HepG2 (cell line): ENCODE results near the gene VN1R2. TPM values are rescaled to one million over a fixed set of nuclear protein-coding genes. Genes with fewer than 3 reads are reported as not detected.

Source experiments
- ATAC-seq: fragments of 200-7000 bp; cut with Tn5 transposase; 3 replicates; pipeline ENCODE4 v1.9.1; 2020; ENCODE audit warnings: mild to moderate bottlenecking, moderate library complexity
- BruUV-seq: library from RNA; stranded (reverse); fragments of 400-500 nt; replicated peaks from 2 replicates; lab custom pipeline; 2021; lab: Mats Ljungman, UMichigan
- CTCF ChIA-PET: fragments of 300-600 bp; formaldehyde crosslinking; extraction: SDS; loops from one replicate; lab custom pipeline; 2021; ENCODE audit warnings: low total read pairs, inconsistent platforms, low intra/inter-chr PET ratio; lab: Yijun Ruan, JAX
- POLR2A ChIA-PET: fragments of 350-600 bp; sonication (Branson Sonifier 250); formaldehyde crosslinking; loops from one replicate; lab custom pipeline; 2020; ENCODE audit warnings: antibody characterized with exemption, inconsistent platforms; lab: Yijun Ruan, JAX
- DNase-seq: peaks from one replicate; pipeline ENCODE4 v3.0.0-alpha.2; 2015; ENCODE audit warnings: low spot score
- FAIRE-seq: peaks from 3 replicates; lab custom pipeline; 2011; peaks lifted over from hg19 to GRCh38; lab: Jason Lieb, UNC
- H2AFZ ChIP-seq: one replicate; pipeline ENCODE4 v1.6.1; 2011; ENCODE audit warnings: low read length, inconsistent platforms
- H3K27ac ChIP-seq: fragments of 300-600 bp; 3 replicates; pipeline ENCODE4 v1.8.0; 2011; ENCODE audit warnings: mixed run types, mild to moderate bottlenecking, mixed read lengths, low read length, inconsistent platforms; ENCODE audit not compliant: insufficient read depth; ENCODE audit errors: extremely low read length
- H3K27me3 ChIP-seq, 2 experiments: fragments of 200-600 bp in 1 of 2; 2 replicates in 1 of 2; 3 replicates in 1 of 2; pipeline versions ENCODE4 v1.6.0 to v1.8.0; 2011; ENCODE audit warnings: low read length in 2 of 2, mild to moderate bottlenecking in 2 of 2, moderate library complexity in 2 of 2, inconsistent platforms in 1 of 2; ENCODE audit not compliant: insufficient read depth in 2 of 2, control insufficient read depth in 1 of 2
- H3K36me3 ChIP-seq, 2 experiments: fragments of 200-600 bp in 1 of 2; replicated peaks in 1 of 2; 2 replicates in 1 of 2; 3 replicates in 1 of 2; pipeline versions ENCODE4 v1.5.1 to v1.8.0; 2011; ENCODE audit warnings: low read length in 2 of 2, inconsistent platforms in 1 of 2; ENCODE audit not compliant: insufficient read depth in 2 of 2, control insufficient read depth in 1 of 2
- H3K4me1 ChIP-seq: 2 replicates; pipeline ENCODE4 v1.5.1; 2012; ENCODE audit warnings: low read length, inconsistent platforms; ENCODE audit not compliant: insufficient read depth
- H3K4me2 ChIP-seq: 2 replicates; pipeline ENCODE4 v1.6.0; 2011; ENCODE audit warnings: low read depth, low read length, inconsistent platforms
- H3K4me3 ChIP-seq, 3 experiments: fragments of 200-600 bp in 1 of 3; sonication (generic), shearing (Covaris generic) in 1 of 3; replicated peaks in 1 of 3; 2 replicates each; pipeline ENCODE4 v1.5.1; 2011 to 2016; ENCODE audit warnings: low read length in 3 of 3, inconsistent platforms in 2 of 3, low read depth in 2 of 3, mild to moderate bottlenecking in 2 of 3, control low read depth in 1 of 3, mixed read lengths in 1 of 3; ENCODE audit not compliant: insufficient read depth in 1 of 3
- H3K79me2 ChIP-seq: one replicate; pipeline ENCODE4 v1.6.1; 2011; ENCODE audit warnings: low read length, inconsistent platforms; ENCODE audit not compliant: insufficient read depth
- H3K9ac ChIP-seq: 2 replicates; pipeline ENCODE4 v1.6.0; 2011; ENCODE audit warnings: mild to moderate bottlenecking, low read depth, low read length, inconsistent platforms; ENCODE audit not compliant: insufficient read depth
- H3K9me3 ChIP-seq: 2 replicates; pipeline ENCODE4 v1.5.1; 2012; ENCODE audit warnings: mild to moderate bottlenecking, low read length
- H4K20me1 ChIP-seq: 2 replicates; pipeline ENCODE4 v1.6.0; 2011; ENCODE audit warnings: inconsistent platforms, mild to moderate bottlenecking, low read length, moderate library complexity; ENCODE audit not compliant: insufficient read depth
- BCL6 ChIP-seq: IDR thresholded peaks from 2 replicates; pipeline ENCODE4 v1.6.1; 2016; ENCODE audit warnings: missing genetic modification reagents, missing compliant biosample characterization
- EZH2 ChIP-seq: conservative IDR thresholded peaks from 2 replicates; pipeline ENCODE4 v1.6.1; 2012; ENCODE audit warnings: mild to moderate bottlenecking, low read depth, low read length, moderate library complexity
- FOXP1 ChIP-seq, 2 experiments: fragments of 450-650 bp in 1 of 2; IDR thresholded peaks; 2 replicates each; pipeline ENCODE4 v1.6.1; 2017 to 2018; ENCODE audit warnings: antibody characterized with exemption in 1 of 2
- NFYC ChIP-seq: IDR thresholded peaks from 2 replicates; pipeline ENCODE4 v1.6.1; 2016; ENCODE audit warnings: missing genetic modification reagents, missing compliant biosample characterization
- TGIF2 ChIP-seq: IDR thresholded peaks from 2 replicates; pipeline ENCODE4 v1.6.1; 2016; ENCODE audit warnings: control low read depth, missing compliant biosample characterization
- ZNF235 ChIP-seq: sonication (generic); formaldehyde crosslinking; IDR thresholded peaks from 2 replicates; pipeline ENCODE4 v1.8.1; 2023; ENCODE audit warnings: mild to moderate bottlenecking, missing genetic modification reagents, borderline replicate concordance
- ZNF883 ChIP-seq: sonication (generic); formaldehyde crosslinking; IDR thresholded peaks from 2 replicates; pipeline ENCODE4 v1.5.1; 2020; ENCODE audit warnings: mild to moderate bottlenecking, missing genetic modification reagents; ENCODE audit errors: not compliant biosample characterization
- ZSCAN20 ChIP-seq: sonication (generic); formaldehyde crosslinking; IDR thresholded peaks from 2 replicates; pipeline ENCODE4 v1.4.0; 2020; ENCODE audit warnings: missing genetic modification reagents, mild to moderate bottlenecking, borderline replicate concordance
- WGBS: methylation state at CpG from one replicate; pipeline ENCODE4 v1.1.6; 2017; ENCODE audit warnings: low lambda C conversion rate; 5-methylcytosine and 5-hydroxymethylcytosine counted together
- in situ Hi-C: cut with HindIII; loops from 2 replicates; pipeline ENCODE4 v1.10.0; 2017; ENCODE audit warnings: low pct_unique_long_range_greater_than_20kb; ENCODE audit not compliant: extremely low pct_ligation_motif_present
- intact Hi-C: fragments of 100-400 bp; cut with micrococcal nuclease; formaldehyde crosslinking; loops from one replicate; pipeline ENCODE4 v1.10.0; 2022; ENCODE audit not compliant: unreplicated experiment
- polyA plus RNA-seq, 8 experiments: library from polyadenylated mRNA; depleted of rRNA in 3 of 8; stranded (reverse) in 7 of 8; unstranded in 1 of 8; fragments of >200 nt; fragmentation: Illumina TruSeq in 4 of 8; extraction: Trizol in 4 of 8; gene quantifications; 2 replicates each; pipeline versions ENCODE4 v1.2.1 to v1.2.3, GENCODE V29; 2011 to 2016; ENCODE audit warnings: low read depth in 4 of 8, missing spikeins in 1 of 8, mixed read lengths in 1 of 8; ENCODE audit not compliant: insufficient read depth in 1 of 8
- total RNA-seq, 5 experiments: library from RNA; depleted of rRNA; stranded (reverse); fragments of >200 nt; fragmentation: Illumina TruSeq; extraction: Trizol; gene quantifications; 2 replicates each; pipeline ENCODE4 v1.2.3, GENCODE V29; 2016; ENCODE audit warnings: low read depth in 1 of 5
- TF ChIP-seq, protein P1 (sequence below): sonication (generic); formaldehyde crosslinking; IDR thresholded peaks from 2 replicates; pipeline ENCODE4 v1.4.0; 2020; ENCODE audit warnings: mild to moderate bottlenecking, missing genetic modification reagents
- TF ChIP-seq, protein P2 (sequence below): sonication (generic); formaldehyde crosslinking; IDR thresholded peaks from 2 replicates; pipeline ENCODE4 v1.4.0; 2020; ENCODE audit warnings: mild to moderate bottlenecking, missing genetic modification reagents

The VN1R2 gene
- total and polyA plus RNA-seq, 2 of the 13 experiments (the other 11 are each of a cell fraction or from before 2014, with no cell fraction given) = not detected

DNA sequence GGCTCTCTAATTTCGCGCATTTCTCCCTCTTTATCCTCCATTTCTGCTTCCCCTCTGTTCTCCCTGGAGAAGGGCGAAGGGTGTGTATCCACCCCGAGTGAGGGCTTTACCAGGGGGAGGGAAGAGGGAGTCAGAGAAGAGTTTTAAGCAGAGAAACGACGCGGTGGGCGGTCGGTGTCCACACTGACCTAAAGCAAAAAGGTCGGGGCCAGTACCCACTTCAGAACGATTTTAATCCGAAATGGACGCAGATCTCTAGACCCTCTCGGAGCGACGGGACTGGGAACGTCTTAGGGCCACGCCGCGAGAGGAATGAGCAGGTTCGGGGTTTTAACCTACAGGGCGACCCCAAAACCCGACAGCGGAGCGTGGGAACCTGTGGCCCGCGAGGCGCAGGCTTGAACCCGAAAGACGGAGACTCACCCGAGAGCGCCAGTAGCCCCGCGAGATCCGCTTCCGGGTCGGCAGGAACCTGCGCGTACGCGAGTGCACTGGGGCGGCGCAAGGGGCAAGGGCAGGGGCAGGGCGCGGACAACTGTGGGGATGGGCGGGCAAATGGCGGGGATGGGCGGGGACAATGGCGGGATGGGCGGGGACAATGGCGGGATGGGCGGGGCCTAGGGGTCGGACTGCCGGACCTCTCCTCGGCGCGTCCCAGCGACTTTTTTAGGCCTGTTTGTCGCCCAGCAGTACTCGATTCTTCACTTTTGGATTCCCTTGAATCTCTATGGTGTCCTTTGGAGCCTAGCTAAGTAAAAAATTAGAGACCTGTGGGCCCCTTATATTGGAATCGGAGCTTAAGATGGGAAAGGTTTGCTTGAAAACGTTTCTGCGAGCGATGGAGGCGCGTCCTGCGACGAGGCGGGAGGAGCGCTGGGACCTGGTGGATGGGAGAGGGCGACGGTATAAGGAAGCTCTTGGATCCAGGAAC lies 3.4 kb upstream of the VN1R2 start, which contains the start of gene ZNF677:
Gene ZNF677 (minus strand): TSS at position 463 of the 931 bp plus-strand sequence. CDS start 3,323 bp downstream, outside the sequence.
- Histone ChIP-seq H3K27ac (no peak within 1 kb of the TSS), H4K20me1 (no peaks in the 10 kb centered on the region), H3K9me3 (peaks cover 64% of the 10 kb centered on the region), H3K4me1 (no peaks in the 10 kb centered on the region), H3K27me3 (no peaks in the 10 kb centered on the region), H3K9ac (no peak within 1 kb of the TSS), H3K4me3 (no peak within 1 kb of the TSS), H2AFZ (no peak within 1 kb of the TSS), H3K79me2 (no peaks in the 10 kb centered on the region), H3K36me3 (no peaks in the 10 kb centered on the region), H3K4me2 (no peak within 1 kb of the TSS)
- POLR2A ChIA-PET = no interaction called here
- DNase-seq = no peak
- CTCF ChIA-PET = no interaction called here
- no peak for FAIRE-seq
- ATAC-seq = no peak
- WGBS = 70% methylated on average over 66 of the region's 72 CpGs
- TF ChIP-seq NFYC (CRISPR knock-in tag) (no peak), EZH2 (no peak), TGIF2 (CRISPR knock-in tag) (no peak), BCL6 (no peak), ZNF883 (CRISPR knock-in tag) (no peak), ZNF235 (CRISPR knock-in tag) (no peak), FOXP1 (IDR thresholded peaks at IDR 0.05) (no peak), FOXP1 (CRISPR knock-in tag; IDR thresholded peaks at IDR 0.05) (no peak), ZSCAN20 (CRISPR knock-in tag) (no peak)
- TF ChIP-seq, protein P1, sequence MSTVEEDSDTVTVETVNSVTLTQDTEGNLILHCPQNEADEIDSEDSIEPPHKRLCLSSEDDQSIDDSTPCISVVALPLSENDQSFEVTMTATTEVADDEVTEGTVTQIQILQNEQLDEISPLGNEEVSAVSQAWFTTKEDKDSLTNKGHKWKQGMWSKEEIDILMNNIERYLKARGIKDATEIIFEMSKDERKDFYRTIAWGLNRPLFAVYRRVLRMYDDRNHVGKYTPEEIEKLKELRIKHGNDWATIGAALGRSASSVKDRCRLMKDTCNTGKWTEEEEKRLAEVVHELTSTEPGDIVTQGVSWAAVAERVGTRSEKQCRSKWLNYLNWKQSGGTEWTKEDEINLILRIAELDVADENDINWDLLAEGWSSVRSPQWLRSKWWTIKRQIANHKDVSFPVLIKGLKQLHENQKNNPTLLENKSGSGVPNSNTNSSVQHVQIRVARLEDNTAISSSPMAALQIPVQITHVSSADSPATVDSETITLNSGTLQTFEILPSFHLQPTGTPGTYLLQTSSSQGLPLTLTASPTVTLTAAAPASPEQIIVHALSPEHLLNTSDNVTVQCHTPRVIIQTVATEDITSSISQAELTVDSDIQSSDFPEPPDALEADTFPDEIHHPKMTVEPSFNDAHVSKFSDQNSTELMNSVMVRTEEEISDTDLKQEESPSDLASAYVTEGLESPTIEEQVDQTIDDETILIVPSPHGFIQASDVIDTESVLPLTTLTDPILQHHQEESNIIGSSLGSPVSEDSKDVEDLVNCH (CRISPR knock-in tag) = no peak
- TF ChIP-seq, protein P2, sequence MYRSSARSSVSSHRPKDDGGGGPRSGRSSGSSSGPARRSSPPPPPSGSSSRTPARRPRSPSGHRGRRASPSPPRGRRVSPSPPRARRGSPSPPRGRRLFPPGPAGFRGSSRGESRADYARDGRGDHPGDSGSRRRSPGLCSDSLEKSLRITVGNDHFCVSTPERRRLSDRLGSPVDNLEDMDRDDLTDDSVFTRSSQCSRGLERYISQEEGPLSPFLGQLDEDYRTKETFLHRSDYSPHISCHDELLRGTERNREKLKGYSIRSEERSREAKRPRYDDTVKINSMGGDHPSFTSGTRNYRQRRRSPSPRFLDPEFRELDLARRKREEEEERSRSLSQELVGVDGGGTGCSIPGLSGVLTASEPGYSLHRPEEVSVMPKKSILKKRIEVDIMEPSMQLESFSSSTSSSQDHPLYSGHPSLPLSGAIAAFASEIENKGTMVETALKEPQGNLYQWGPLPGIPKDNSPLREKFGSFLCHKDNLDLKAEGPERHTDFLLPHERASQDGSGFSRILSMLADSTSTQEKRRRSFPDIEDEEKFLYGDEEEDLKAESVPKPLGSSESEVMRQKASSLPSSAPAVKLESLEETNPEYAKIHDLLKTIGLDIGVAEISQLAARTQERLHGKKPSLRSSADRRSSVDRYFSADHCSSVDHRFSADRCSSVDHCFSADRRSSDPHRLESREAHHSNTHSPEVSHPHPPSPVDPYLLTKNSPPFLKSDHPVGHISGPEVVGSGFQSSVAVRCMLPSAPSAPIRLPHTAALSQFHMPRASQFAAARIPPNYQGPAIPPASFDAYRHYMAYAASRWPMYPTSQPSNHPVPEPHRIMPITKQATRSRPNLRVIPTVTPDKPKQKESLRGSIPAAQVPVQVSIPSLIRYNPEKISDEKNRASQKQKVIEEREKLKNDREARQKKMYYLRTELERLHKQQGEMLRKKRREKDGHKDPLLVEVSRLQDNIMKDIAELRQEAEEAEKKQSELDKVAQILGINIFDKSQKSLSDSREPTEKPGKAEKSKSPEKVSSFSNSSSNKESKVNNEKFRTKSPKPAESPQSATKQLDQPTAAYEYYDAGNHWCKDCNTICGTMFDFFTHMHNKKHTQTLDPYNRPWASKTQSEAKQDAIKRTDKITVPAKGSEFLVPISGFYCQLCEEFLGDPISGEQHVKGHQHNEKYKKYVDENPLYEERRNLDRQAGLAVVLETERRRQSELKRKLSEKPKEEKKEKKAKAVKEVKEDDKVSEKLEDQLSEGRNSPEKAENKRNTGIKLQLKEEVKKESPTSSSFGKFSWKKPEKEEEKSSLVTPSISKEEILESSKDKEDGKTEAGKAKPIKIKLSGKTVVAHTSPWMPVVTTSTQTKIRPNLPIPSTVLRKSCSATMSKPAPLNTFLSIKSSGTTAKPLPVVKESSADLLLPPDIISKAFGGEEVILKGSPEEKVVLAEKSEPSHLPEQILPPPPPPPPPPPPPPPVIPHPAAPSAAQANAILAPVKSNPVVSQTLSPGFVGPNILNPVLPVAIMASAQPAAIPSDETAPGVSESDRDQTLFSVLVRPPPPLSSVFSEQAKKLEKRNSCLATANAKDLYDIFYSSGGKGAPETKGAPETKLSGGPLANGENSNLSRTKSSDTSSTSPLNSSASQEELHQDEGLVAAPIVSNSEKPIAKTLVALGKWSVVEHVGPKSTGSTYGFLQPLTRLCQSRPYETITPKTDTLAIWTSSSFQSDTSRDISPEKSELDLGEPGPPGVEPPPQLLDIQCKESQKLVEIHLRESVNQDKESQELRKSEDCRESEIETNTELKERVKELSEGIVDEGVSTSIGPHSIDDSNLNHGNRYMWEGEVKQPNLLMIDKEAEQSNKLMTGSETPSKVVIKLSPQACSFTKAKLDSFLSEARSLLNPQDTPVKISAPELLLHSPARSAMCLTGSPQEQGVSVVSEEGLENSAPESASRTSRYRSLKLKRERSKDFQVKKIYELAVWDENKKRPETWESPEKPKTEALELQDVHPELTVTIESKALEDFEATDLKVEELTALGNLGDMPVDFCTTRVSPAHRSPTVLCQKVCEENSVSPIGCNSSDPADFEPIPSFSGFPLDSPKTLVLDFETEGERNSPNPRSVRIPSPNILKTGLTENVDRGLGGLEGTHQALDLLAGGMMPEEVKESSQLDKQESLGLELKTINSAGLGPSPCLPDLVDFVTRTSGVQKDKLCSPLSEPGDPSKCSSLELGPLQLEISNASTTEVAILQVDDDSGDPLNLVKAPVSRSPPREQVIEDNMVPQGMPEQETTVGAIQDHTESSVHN = no peak
- intact Hi-C loops = no loop called here
- no TSS peak for BruUV-seq
- in situ Hi-C loops = no loop called here
